GM08714 (cell line): ENCODE measurements around the gene CATSPER3.

Experiments
- H3K4me3 ChIP-seq: fragments of 200-500 bp; sonication (Bioruptor generic); 2 replicates; pipeline ENCODE4 v1.5.1; 2014; ENCODE audit warnings: mild to moderate bottlenecking, low read length, inconsistent platforms
- ZNF274 ChIP-seq: IDR thresholded peaks from 2 replicates; pipeline ENCODE4 v1.6.1; 2012; ENCODE audit warnings: mild to moderate bottlenecking, low read depth, low read length

CATSPER3 gene

DNA sequence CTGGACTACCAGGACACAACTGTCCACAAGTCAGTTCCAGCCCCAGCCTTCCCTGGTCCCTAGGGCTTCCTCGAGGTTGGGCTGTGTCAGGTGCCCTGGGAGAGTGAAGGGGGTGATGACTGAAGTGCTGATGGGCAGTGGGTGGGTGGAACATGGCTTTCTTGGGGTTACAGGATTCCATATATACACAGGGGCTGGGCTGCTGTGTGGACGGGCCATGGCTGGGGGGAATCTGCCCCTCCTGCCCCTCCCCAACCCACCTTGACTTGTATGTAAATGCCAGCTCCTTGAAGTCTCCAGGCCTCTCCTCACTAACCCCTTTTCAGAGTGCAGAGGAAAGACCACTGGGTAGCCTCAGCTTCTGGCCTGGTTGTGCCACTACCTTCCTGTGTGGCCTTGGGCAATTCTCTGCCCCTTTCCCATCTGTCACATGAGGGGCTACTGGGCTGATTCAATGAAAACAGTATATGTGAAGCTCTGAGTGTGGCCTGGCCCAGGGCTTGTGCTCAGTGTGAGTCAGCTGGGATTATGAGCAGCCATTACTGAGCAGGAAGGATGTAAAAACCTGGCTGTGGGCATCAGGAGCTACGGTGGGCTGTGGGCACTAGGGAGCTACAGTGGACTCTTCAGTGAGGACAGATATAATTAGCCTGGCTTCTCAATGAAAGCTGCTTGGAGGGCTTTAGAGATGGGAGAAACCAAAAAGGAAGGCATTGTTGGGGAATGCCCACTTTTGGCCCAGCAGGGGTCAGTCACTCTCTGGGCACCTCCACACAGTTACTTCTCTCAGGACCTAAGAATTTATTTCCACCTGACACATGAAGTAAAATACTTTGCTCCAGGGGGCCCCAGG lies 43.0 kb downstream of the CATSPER3 start:
- H3K4me3 ChIP-seq, result no peak overlapping the region
- TF ChIP-seq ZNF274, result no peak

DNA sequence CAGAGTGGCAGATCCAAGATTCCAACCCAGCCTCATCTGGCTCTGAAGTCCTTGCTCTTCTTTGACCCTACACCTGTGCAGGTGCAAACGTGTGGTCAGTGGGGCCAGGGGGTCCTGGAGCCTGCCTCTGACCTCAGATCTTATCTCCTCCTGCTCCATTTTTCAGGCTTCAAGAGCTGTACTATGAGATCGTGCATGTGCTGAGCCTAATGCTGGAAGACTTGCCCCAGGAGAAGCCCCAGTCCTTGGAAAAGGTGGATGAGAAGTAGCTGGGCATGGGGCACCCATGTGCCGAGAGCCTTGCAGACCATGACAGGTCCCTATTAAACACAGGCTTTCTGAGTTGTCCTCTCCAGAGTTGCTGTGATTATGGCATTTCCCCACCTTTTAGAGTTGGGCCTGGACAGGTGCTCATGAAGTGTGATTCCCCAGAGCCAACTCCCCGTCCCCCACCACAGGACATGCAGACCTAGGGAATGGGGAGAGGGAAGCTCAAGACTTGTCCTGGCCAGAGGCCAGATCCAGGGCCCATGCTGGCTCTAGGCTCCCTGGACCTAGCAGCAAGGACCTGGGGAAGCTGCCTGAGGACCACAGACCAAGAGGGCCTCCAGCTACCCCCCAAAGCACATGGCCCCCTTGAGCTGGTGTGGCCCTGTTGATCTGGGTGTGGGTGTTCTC lies 43.8 kb downstream of the CATSPER3 start:
- H3K4me3 ChIP-seq, result no peak overlapping the region
- no peak for TF ChIP-seq ZNF274

- no peak for TF ChIP-seq ZNF274
- H3K4me3 ChIP-seq, result no peak overlapping the region
Measured at GRCh38 chr5:135012033-135012588, 44.4 kb downstream of the CATSPER3 start.

- TF ChIP-seq ZNF274, result no peak
- H3K4me3 ChIP-seq, result no peak overlapping the region
Measured at GRCh38 chr5:135012951-135013391, 45.3 kb downstream of the CATSPER3 start.

GRCh38 chr5:135013445-135013844 lies 45.7 kb downstream of the CATSPER3 start:
- TF ChIP-seq ZNF274, result no peak
- no peak overlapping the region for H3K4me3 ChIP-seq

DNA sequence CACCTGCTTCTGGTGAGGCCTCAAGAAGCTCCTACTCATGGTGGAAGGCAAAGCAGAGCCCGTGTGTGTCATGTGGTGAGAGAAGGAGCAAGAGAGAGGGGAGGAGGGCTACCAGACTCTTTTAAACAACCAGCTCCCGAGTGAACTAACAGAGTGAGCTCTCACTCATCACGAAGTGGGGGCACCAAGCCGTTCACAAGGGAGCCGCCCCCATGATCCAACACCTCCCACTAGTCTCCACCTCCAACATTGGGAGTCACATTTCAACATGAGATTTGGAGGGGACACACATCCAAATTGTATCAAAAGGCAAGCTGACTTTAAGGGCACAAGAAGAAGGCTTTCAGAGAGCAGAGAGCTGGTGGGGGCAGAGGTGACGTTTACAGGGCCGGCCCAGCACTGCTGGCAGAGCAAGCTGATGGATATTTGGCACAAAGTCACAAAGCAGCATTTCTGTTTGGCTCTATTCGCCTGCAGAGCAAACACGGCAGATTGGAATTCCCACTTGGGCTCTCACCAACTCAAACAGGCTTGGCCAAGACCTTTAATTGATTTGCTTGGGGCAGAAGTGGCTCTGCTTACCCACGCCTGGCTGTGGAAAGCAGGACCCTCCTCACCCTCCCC lies 46.4 kb downstream of the CATSPER3 start:
- TF ChIP-seq ZNF274, result no peak
- H3K4me3 ChIP-seq, result no peak overlapping the region

DNA sequence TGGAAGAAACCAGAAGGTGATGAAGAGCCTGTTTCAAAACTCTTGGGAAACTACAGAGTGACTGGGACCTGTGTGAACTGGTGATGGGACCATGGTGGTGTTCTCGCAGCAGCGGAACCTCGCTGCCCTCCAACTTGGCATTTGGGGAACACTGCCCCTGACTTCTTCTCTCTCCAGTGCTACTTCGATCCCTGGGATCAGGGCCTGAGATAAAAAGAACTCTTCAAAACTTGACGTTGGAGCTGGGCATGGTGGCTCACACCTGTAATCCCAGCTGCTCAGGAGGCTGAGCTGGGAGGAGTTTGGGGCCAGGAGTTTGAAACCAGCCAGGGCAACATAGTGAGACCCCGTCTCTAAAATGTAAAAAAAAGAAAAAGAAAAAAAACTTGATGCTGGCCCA lies 48.2 kb downstream of the CATSPER3 start:
- TF ChIP-seq ZNF274, result no peak
- no peak overlapping the region for H3K4me3 ChIP-seq

DNA sequence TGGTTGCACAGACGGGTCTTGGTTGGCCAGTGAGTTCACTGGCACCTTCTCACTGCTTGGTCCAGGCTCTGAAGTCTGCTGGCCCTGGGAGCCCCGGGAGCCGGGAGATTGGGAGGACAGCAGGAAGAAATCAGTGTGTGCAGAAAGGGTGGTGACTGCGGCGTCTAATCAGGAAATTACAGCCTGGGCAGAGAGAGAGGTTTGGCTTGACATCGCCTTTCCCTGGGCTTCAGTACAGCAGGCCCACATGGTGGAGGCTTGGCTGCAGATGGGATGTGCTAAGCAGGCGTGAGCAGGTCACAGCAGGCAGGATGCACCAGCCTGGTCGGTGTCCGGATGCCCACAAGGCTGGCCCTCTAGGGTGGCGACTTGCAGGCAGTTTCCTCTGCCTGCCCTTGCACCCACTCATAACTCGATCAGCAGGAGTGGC lies 49.2 kb downstream of the CATSPER3 start:
- TF ChIP-seq ZNF274, result no peak
- no peak overlapping the region for H3K4me3 ChIP-seq

GRCh38 chr5:135018457-135018856 lies 50.8 kb downstream of the CATSPER3 start:
- no peak for TF ChIP-seq ZNF274
- no peak overlapping the region for H3K4me3 ChIP-seq

DNA sequence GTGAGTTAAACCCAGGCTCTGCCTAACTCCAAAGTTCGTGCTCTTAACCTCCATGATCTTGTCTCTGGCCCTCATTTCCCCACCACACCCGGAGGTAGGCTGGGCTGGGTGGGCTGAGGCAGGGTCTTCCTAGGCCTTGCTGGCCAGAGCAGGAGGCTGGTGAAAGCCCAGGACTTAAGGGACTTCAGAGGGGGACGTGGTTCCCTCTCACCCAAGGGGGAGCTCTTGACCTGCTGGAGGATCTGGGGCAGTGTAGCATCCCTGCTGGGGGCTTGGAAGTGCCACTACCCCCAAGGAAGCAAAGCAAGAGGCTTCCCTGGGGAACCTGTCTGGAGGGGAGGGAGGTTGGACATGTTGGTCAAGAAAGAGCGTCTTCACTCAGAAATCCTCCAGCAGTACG lies 51.6 kb downstream of the CATSPER3 start:
- TF ChIP-seq ZNF274, result no peak

DNA sequence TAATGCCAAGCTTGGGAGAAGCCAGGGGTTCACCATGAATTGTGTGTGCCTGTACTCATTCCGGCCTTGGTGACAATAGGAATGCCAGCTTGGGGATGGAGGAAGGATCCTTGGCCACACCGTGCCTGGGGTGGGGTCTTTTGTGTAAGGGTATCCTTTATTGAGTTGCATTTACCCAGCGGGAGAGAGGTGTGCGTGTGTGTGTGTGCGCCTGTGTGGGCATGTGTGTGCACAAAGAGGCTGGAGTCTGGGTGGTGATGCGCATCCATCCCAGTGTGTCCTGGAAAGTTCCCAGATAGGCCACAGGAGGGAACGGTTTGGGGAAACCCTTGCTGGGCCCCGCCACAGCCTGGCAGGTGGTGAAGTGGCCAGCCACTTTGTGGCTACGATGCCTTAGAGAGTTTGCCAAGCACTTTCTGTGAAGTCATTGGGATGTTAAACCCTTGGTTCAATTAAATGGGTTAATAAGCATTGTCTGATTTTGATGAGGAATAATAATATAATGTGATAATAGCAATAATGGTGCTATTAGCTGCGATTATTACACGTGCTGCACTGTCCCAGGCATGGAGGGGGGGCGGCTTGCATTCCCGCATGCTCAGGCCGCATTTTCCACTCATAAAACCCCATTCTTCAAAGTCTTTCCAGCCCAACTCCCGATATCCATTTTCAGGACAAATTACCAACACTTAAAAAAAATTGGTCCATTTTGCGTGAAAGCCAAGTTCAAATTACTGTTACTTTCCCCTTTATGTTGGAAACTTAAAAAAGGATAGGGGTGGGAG lies 52.6 kb downstream of the CATSPER3 start:
- no peak overlapping the region for H3K4me3 ChIP-seq
- no peak for TF ChIP-seq ZNF274

More for the DNA sequence above, 51.6 kb downstream of the CATSPER3 start:
- H3K4me3 ChIP-seq, result no peak overlapping the region

- no peak for TF ChIP-seq ZNF274
- H3K4me3 ChIP-seq, result no peak overlapping the region
Measured at GRCh38 chr5:135024956-135025729, 57.4 kb downstream of the CATSPER3 start.
